ENCODE measurements around the gene NUMB. TPM values are rescaled to one million over a fixed set of nuclear protein-coding genes. Genes with fewer than 3 reads are reported as not detected.
A peak's percentile ranks its signal among the peaks of the same experiment; 100 is the strongest.

The NUMB gene
- total RNA-seq, 1 experiment from 2014 or later, result 42.0 TPM

DNA sequence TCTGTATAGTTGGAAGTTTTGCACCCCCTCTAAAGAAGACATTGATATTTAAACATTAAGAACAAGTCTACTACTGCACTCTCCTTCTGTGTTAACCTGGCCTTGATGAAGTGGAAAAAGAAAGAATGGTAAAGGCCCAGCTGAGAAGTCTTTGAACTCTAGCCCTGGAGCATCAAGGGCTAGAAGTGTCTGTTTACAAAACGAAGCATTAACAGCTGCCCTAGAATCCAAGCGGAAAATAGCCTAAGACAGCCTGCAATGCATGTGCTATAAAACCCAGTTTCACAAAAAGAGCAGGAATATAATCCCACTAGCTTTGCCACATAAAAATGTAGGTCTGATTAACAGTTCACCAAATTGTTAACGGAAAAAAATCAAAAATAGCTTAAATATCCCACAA is 60.5 kb downstream of the NUMB start (continued):
- TF ChIP-seq, protein P1, sequence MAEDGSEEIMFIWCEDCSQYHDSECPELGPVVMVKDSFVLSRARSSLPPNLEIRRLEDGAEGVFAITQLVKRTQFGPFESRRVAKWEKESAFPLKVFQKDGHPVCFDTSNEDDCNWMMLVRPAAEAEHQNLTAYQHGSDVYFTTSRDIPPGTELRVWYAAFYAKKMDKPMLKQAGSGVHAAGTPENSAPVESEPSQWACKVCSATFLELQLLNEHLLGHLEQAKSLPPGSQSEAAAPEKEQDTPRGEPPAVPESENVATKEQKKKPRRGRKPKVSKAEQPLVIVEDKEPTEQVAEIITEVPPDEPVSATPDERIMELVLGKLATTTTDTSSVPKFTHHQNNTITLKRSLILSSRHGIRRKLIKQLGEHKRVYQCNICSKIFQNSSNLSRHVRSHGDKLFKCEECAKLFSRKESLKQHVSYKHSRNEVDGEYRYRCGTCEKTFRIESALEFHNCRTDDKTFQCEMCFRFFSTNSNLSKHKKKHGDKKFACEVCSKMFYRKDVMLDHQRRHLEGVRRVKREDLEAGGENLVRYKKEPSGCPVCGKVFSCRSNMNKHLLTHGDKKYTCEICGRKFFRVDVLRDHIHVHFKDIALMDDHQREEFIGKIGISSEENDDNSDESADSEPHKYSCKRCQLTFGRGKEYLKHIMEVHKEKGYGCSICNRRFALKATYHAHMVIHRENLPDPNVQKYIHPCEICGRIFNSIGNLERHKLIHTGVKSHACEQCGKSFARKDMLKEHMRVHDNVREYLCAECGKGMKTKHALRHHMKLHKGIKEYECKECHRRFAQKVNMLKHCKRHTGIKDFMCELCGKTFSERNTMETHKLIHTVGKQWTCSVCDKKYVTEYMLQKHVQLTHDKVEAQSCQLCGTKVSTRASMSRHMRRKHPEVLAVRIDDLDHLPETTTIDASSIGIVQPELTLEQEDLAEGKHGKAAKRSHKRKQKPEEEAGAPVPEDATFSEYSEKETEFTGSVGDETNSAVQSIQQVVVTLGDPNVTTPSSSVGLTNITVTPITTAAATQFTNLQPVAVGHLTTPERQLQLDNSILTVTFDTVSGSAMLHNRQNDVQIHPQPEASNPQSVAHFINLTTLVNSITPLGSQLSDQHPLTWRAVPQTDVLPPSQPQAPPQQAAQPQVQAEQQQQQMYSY (CRISPR knock-in tag; IDR thresholded peaks at IDR 0.05), result no peak
- TF ChIP-seq TP53 (CRISPR knock-in tag; IDR thresholded peaks at IDR 0.05) (no peak), ETV6 (CRISPR knock-in tag; IDR thresholded peaks at IDR 0.05) (no peak)

DNA sequence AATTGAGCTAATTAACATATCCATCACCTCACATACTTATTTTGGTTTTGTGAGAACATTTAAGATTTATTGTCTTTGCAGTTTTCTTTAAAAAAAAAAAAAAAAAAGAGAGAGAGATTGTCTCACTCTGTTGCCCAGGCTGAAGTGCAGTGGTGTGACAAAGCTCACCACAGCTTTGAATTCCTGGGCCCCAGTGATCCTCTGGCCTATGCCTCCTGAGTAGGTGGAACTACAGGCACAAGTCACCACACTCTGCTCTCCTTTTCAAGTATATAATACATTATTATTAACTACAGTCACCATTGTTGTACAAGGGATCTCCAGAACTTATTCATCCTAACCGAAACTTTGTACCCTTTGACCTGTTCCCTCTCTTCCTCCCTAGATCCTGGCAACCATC is 64.0 kb downstream of the NUMB start:
- ChIA-PET POLR2A (interaction anchor here (0.7 kb wide), 1 partner anchor 477 kb away, joined by 4 read pairs; no protein-coding TSS in a partner anchor), CTCF (no interaction called here)
- H3K36me3 Mint-ChIP-seq, result no peaks in the 10 kb centered on the region
- TF ChIP-seq, protein P2, sequence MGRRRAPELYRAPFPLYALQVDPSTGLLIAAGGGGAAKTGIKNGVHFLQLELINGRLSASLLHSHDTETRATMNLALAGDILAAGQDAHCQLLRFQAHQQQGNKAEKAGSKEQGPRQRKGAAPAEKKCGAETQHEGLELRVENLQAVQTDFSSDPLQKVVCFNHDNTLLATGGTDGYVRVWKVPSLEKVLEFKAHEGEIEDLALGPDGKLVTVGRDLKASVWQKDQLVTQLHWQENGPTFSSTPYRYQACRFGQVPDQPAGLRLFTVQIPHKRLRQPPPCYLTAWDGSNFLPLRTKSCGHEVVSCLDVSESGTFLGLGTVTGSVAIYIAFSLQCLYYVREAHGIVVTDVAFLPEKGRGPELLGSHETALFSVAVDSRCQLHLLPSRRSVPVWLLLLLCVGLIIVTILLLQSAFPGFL (CRISPR knock-in tag; IDR thresholded peaks at IDR 0.05; ENCODE audit: borderline replicate concordance), result no peak
- TF ChIP-seq, protein P3, sequence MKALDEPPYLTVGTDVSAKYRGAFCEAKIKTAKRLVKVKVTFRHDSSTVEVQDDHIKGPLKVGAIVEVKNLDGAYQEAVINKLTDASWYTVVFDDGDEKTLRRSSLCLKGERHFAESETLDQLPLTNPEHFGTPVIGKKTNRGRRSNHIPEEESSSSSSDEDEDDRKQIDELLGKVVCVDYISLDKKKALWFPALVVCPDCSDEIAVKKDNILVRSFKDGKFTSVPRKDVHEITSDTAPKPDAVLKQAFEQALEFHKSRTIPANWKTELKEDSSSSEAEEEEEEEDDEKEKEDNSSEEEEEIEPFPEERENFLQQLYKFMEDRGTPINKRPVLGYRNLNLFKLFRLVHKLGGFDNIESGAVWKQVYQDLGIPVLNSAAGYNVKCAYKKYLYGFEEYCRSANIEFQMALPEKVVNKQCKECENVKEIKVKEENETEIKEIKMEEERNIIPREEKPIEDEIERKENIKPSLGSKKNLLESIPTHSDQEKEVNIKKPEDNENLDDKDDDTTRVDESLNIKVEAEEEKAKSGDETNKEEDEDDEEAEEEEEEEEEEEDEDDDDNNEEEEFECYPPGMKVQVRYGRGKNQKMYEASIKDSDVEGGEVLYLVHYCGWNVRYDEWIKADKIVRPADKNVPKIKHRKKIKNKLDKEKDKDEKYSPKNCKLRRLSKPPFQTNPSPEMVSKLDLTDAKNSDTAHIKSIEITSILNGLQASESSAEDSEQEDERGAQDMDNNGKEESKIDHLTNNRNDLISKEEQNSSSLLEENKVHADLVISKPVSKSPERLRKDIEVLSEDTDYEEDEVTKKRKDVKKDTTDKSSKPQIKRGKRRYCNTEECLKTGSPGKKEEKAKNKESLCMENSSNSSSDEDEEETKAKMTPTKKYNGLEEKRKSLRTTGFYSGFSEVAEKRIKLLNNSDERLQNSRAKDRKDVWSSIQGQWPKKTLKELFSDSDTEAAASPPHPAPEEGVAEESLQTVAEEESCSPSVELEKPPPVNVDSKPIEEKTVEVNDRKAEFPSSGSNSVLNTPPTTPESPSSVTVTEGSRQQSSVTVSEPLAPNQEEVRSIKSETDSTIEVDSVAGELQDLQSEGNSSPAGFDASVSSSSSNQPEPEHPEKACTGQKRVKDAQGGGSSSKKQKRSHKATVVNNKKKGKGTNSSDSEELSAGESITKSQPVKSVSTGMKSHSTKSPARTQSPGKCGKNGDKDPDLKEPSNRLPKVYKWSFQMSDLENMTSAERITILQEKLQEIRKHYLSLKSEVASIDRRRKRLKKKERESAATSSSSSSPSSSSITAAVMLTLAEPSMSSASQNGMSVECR (CRISPR knock-in tag; IDR thresholded peaks at IDR 0.05; ENCODE audit: borderline replicate concordance), result no peak
- no peak for TF ChIP-seq MYBL2 (CRISPR knock-in tag; IDR thresholded peaks at IDR 0.05)
- TF ChIP-seq, protein P4, sequence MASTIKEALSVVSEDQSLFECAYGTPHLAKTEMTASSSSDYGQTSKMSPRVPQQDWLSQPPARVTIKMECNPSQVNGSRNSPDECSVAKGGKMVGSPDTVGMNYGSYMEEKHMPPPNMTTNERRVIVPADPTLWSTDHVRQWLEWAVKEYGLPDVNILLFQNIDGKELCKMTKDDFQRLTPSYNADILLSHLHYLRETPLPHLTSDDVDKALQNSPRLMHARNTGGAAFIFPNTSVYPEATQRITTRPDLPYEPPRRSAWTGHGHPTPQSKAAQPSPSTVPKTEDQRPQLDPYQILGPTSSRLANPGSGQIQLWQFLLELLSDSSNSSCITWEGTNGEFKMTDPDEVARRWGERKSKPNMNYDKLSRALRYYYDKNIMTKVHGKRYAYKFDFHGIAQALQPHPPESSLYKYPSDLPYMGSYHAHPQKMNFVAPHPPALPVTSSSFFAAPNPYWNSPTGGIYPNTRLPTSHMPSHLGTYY (CRISPR knock-in tag; IDR thresholded peaks at IDR 0.05), result no peak
- TF ChIP-seq, protein P5, sequence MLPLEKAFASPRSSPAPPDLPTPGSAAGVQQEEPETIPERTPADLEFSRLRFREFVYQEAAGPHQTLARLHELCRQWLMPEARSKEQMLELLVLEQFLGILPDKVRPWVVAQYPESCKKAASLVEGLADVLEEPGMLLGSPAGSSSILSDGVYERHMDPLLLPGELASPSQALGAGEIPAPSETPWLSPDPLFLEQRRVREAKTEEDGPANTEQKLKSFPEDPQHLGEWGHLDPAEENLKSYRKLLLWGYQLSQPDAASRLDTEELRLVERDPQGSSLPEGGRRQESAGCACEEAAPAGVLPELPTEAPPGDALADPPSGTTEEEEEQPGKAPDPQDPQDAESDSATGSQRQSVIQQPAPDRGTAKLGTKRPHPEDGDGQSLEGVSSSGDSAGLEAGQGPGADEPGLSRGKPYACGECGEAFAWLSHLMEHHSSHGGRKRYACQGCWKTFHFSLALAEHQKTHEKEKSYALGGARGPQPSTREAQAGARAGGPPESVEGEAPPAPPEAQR (CRISPR knock-in tag; IDR thresholded peaks at IDR 0.05), result no peak
- no peak for TF ChIP-seq NFYB (CRISPR knock-in tag; conservative IDR thresholded peaks at IDR 0.05; ENCODE audit: low read depth)
- TF ChIP-seq, protein P6, sequence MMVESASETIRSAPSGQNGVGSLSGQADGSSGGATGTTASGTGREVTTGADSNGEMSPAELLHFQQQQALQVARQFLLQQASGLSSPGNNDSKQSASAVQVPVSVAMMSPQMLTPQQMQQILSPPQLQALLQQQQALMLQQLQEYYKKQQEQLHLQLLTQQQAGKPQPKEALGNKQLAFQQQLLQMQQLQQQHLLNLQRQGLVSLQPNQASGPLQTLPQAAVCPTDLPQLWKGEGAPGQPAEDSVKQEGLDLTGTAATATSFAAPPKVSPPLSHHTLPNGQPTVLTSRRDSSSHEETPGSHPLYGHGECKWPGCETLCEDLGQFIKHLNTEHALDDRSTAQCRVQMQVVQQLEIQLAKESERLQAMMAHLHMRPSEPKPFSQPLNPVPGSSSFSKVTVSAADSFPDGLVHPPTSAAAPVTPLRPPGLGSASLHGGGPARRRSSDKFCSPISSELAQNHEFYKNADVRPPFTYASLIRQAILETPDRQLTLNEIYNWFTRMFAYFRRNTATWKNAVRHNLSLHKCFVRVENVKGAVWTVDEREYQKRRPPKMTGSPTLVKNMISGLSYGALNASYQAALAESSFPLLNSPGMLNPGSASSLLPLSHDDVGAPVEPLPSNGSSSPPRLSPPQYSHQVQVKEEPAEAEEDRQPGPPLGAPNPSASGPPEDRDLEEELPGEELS (CRISPR knock-in tag; IDR thresholded peaks at IDR 0.05), result no peak
- TF ChIP-seq, protein P7, sequence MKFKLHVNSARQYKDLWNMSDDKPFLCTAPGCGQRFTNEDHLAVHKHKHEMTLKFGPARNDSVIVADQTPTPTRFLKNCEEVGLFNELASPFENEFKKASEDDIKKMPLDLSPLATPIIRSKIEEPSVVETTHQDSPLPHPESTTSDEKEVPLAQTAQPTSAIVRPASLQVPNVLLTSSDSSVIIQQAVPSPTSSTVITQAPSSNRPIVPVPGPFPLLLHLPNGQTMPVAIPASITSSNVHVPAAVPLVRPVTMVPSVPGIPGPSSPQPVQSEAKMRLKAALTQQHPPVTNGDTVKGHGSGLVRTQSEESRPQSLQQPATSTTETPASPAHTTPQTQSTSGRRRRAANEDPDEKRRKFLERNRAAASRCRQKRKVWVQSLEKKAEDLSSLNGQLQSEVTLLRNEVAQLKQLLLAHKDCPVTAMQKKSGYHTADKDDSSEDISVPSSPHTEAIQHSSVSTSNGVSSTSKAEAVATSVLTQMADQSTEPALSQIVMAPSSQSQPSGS (CRISPR knock-in tag; IDR thresholded peaks at IDR 0.05; ENCODE audit: borderline replicate concordance, low read depth), result no peak
- TF ChIP-seq MXD4 (CRISPR knock-in tag; IDR thresholded peaks at IDR 0.05; ENCODE audit: borderline replicate concordance), result no peak
- H3K4me1 Mint-ChIP-seq, result peaks cover 6% of the 10 kb centered on the region
- peak overlapping the region; percentile 26 for H3K27ac Mint-ChIP-seq
- H3K4me3 Mint-ChIP-seq, result no peak overlapping the region
- no peaks in the 10 kb centered on the region for H3K27me3 Mint-ChIP-seq (ENCODE audit: low read depth)
- no peaks in the 10 kb centered on the region for H3K9me3 Mint-ChIP-seq
- ATAC-seq (no peak), DNase-seq (ENCODE audit: low spot score) (no peak)

Measured in WTC11 (cell line).